Cardiac fibroblast (primary cell): ENCODE measurements around the gene MTA1.

Experiments used
- DNase-seq, 2 donors: peaks; one replicate each; pipeline versions ENCODE4 v3.0.0 to v3.0.0-alpha.2; 2010; ENCODE audit warnings: low read depth in 2 of 2
- H3K4me3 ChIP-seq, 2 donors: replicated peaks in 1 of 2; 1 replicate in 1 of 2; 2 replicates in 1 of 2; pipeline ENCODE4 v1.5.1; 2011; ENCODE audit warnings: low read depth in 2 of 2, low read length in 2 of 2, mild to moderate bottlenecking in 2 of 2, moderate library complexity in 1 of 2
- CTCF ChIP-seq: IDR thresholded peaks from one replicate; pipeline ENCODE4 v1.5.1; 2011; ENCODE audit warnings: low read depth, mild to moderate bottlenecking, low read length, inconsistent platforms

The MTA1 gene

GRCh38 chr14:105439710-105440553 is 20.3 kb downstream of the MTA1 start:
- peak in 1 of 2 donors; percentile 6 for DNase-seq
- TF ChIP-seq CTCF, result no peak
- no peak overlapping the region for H3K4me3 ChIP-seq

- DNase-seq, result no peak
- no peak overlapping the region for H3K4me3 ChIP-seq
- TF ChIP-seq CTCF, result no peak
Observed at GRCh38 chr14:105440554-105440900, 20.9 kb downstream of the MTA1 start.

GRCh38 chr14:105440992-105441391 is 21.4 kb downstream of the MTA1 start:
- TF ChIP-seq CTCF, result no peak

GRCh38 chr14:105442125-105442524 is 22.5 kb downstream of the MTA1 start:
- TF ChIP-seq CTCF, result no peak

More at GRCh38 chr14:105440992-105441391, 21.4 kb downstream of the MTA1 start:
- no peak for DNase-seq
- H3K4me3 ChIP-seq, result no peak overlapping the region

GRCh38 chr14:105442834-105443233 is 23.2 kb downstream of the MTA1 start:
- DNase-seq, result no peak
- H3K4me3 ChIP-seq, result no peak overlapping the region
- no peak for TF ChIP-seq CTCF

More at GRCh38 chr14:105442125-105442524, 22.5 kb downstream of the MTA1 start:
- no peak for DNase-seq
- H3K4me3 ChIP-seq, result no peak overlapping the region

- DNase-seq, result no peak
- no peak overlapping the region for H3K4me3 ChIP-seq
- no peak for TF ChIP-seq CTCF
Observed at GRCh38 chr14:105444859-105445258, 25.2 kb downstream of the MTA1 start.
